Suprapubic skin (tissue), 4 donors: ENCODE measurements around the gene LENG1. TPM values are rescaled to one million over a fixed set of nuclear protein-coding genes. Genes with fewer than 3 reads are reported as not detected.

Source experiments
- DNase-seq, 2 donors: peaks; one replicate each; pipeline ENCODE4 v3.0.0-alpha.2; 2019; ENCODE audit warnings: low spot score in 2 of 2
- H3K27ac ChIP-seq: fragments of 200-600 bp; sonication (generic); one replicate; pipeline ENCODE4 v1.5.1; 2019
- H3K27me3 ChIP-seq: fragments of 200-600 bp; sonication (generic); one replicate; pipeline ENCODE4 v1.5.1; 2019
- H3K36me3 ChIP-seq: fragments of 200-600 bp; sonication (generic); one replicate; pipeline ENCODE4 v1.5.1; 2019
- H3K4me1 ChIP-seq: fragments of 200-600 bp; sonication (generic); one replicate; pipeline ENCODE4 v1.5.1; 2019
- H3K4me3 ChIP-seq: fragments of 200-600 bp; sonication (generic); one replicate; pipeline ENCODE4 v1.5.1; 2019; ENCODE audit warnings: mild to moderate bottlenecking
- H3K9me3 ChIP-seq: fragments of 200-600 bp; sonication (generic); one replicate; pipeline ENCODE4 v1.5.1; 2019
- EP300 ChIP-seq: sonication (generic); formaldehyde crosslinking; IDR thresholded peaks from one replicate; pipeline ENCODE4 v1.6.1; 2017; ENCODE audit warnings: antibody characterized with exemption
- POLR2A ChIP-seq, 2 donors: fragments of 450-650 bp; IDR thresholded peaks; one replicate each; pipeline ENCODE4 v1.6.1; 2017; ENCODE audit warnings: antibody characterized with exemption in 2 of 2, mild to moderate bottlenecking in 2 of 2, moderate library complexity in 2 of 2
- POLR2AphosphoS5 ChIP-seq, 3 donors: sonication (generic); formaldehyde crosslinking; IDR thresholded peaks; one replicate each; pipeline ENCODE4 v1.6.1; 2017; ENCODE audit warnings: antibody characterized with exemption in 3 of 3
- WGBS: methylation state at CpG from one replicate; pipeline ENCODE4 v1.1.5; 2018; 5-methylcytosine and 5-hydroxymethylcytosine counted together
- total RNA-seq, 4 donors: library from RNA; depleted of rRNA; stranded (reverse); fragments of >200 nt; gene quantifications; one replicate each; pipeline ENCODE4 v1.1.0, GENCODE V29; 2016
- TF ChIP-seq, protein P1 (sequence below), 2 donors: fragments of 200-600 bp in 1 of 2; fragments of 450-650 bp in 1 of 2; sonication (generic) in 1 of 2; IDR thresholded peaks; one replicate each; pipeline ENCODE4 v1.5.1; 2016 to 2019; ENCODE audit warnings: antibody characterized with exemption in 2 of 2, mild to moderate bottlenecking in 1 of 2, moderate library complexity in 1 of 2

The LENG1 gene
- total RNA-seq, 4 donors from 2014 or later: 2.6 to 4.6 (median 4.0) TPM

DNA sequence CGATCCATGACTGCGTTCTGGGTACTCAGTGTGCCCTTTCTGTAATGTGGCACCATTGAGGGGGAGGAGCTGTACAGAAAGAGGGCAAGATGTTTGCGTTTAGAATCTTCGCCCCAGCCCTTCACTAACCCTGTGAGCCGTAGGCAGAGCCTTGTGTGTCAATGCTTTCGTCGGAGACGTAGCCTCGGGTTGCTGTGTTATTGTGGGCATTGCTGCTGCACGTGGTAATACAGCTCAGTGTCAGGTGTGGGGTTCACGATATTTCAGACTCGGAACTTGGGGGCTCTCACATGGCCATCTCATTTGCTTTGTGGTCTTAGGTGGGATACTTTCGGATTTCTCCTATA is 47.3 kb upstream of the LENG1 start:
- no peak overlapping the region for H3K4me3 ChIP-seq
- 77% methylated on average over 10 of the region's 13 CpGs for WGBS
- no peaks in the 10 kb centered on the region for H3K9me3 ChIP-seq
- peaks cover 78% of the 10 kb centered on the region for H3K4me1 ChIP-seq
- no peaks in the 10 kb centered on the region for H3K27me3 ChIP-seq
- peaks cover 62% of the 10 kb centered on the region for H3K36me3 ChIP-seq
- TF ChIP-seq EP300 (no peak), POLR2A (IDR thresholded peaks at IDR 0.05) (no peak), POLR2AphosphoS5 (IDR thresholded peaks at IDR 0.05) (no peak)
- TF ChIP-seq, protein P1, sequence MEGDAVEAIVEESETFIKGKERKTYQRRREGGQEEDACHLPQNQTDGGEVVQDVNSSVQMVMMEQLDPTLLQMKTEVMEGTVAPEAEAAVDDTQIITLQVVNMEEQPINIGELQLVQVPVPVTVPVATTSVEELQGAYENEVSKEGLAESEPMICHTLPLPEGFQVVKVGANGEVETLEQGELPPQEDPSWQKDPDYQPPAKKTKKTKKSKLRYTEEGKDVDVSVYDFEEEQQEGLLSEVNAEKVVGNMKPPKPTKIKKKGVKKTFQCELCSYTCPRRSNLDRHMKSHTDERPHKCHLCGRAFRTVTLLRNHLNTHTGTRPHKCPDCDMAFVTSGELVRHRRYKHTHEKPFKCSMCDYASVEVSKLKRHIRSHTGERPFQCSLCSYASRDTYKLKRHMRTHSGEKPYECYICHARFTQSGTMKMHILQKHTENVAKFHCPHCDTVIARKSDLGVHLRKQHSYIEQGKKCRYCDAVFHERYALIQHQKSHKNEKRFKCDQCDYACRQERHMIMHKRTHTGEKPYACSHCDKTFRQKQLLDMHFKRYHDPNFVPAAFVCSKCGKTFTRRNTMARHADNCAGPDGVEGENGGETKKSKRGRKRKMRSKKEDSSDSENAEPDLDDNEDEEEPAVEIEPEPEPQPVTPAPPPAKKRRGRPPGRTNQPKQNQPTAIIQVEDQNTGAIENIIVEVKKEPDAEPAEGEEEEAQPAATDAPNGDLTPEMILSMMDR (IDR thresholded peaks at IDR 0.05): no peak
- no peak for DNase-seq
- peak overlapping the region; percentile 55 for H3K27ac ChIP-seq

DNA sequence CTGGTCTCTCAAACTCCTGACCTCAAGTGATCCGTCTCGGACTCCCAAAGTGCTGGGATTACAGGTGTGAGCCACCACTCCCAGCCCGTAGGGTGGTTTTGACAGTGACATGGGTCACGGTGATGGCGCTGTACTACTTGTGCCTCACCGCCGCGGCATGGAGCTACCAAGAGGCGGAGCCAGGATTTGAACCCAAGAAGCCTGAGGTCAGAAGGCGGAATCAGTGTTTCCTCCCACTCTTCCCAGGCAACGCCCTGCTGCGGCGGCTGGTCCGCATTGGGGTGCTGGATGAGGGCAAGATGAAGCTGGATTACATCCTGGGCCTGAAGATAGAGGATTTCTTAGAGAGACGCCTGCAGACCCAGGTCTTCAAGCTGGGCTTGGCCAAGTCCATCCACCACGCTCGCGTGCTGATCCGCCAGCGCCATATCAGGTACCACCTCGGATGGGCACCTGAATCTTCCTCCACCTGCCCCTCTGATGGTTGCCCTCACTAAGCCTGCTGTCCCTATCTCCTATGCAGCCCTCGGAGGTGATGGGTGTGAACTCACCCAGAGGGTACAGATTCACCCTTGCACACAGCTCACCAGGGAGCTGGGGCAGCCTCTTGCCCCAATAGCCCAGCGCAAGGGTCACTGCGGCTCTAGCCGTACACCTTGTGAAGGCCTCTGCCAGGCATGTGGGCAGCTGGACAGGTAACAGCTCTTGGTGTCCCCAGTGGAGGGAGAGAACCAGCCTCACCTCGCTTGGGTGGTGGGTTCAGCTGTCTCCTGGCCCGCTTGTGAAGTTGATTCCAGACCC is 46.7 kb upstream of the LENG1 start:
- no peak for DNase-seq

DNA sequence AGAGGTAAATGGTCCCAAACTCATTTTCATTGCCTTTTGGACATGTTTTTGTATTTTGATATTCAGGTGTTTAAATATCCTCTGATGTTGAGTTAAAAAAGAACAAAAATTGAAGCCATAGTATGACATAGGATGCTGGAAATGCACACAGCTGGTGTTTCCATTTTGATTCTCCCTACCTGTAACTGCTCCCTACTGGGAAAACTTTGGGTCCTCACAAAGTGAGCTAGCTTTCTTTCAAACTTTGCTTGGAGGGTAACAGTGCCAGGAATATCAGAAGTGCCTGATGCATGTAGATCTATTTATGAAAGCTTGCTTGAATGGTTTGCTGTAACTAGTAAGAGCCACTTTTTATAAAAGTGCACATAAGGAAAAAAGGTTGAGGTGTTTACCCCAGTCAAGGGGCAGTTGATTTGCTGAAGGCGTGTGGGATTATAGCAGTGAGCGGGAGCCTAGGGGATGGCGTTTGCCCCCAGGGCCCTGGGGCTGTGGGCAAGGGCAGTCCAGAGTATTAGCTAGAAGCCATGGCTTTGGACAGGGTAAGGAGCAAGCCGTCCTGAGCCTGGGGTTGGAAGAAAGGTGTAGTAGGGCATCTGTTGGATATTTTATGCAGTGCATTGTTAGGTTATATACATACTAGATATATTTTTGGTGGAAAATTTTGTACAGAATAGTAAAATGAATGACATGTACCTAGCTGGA is 45.4 kb upstream of the LENG1 start:
- TF ChIP-seq POLR2AphosphoS5 (IDR thresholded peaks at IDR 0.05) (no peak), EP300 (no peak), POLR2A (IDR thresholded peaks at IDR 0.05) (no peak)
- TF ChIP-seq, protein P1 (IDR thresholded peaks at IDR 0.05): no peak
- Histone ChIP-seq H3K27me3 (no peaks in the 10 kb centered on the region), H3K4me1 (peaks cover 85% of the 10 kb centered on the region), H3K36me3 (peaks cover 62% of the 10 kb centered on the region), H3K27ac (no peak overlapping the region), H3K9me3 (no peaks in the 10 kb centered on the region), H3K4me3 (no peak overlapping the region)
- 84% methylated on average over 4 of the region's 4 CpGs for WGBS
- no peak for DNase-seq

More for the DNA sequence above, 46.7 kb upstream of the LENG1 start:
- 87% methylated on average over 15 of the region's 27 CpGs for WGBS
- H3K27ac ChIP-seq: no peak overlapping the region
- no peaks in the 10 kb centered on the region for H3K27me3 ChIP-seq
- peaks cover 62% of the 10 kb centered on the region for H3K36me3 ChIP-seq
- H3K9me3 ChIP-seq: no peaks in the 10 kb centered on the region
- peaks cover 84% of the 10 kb centered on the region for H3K4me1 ChIP-seq
- no peak for TF ChIP-seq POLR2AphosphoS5 (IDR thresholded peaks at IDR 0.05)
- TF ChIP-seq EP300: no peak
- TF ChIP-seq POLR2A (IDR thresholded peaks at IDR 0.05): no peak
- TF ChIP-seq, protein P1 (IDR thresholded peaks at IDR 0.05): no peak
- no peak overlapping the region for H3K4me3 ChIP-seq

DNA sequence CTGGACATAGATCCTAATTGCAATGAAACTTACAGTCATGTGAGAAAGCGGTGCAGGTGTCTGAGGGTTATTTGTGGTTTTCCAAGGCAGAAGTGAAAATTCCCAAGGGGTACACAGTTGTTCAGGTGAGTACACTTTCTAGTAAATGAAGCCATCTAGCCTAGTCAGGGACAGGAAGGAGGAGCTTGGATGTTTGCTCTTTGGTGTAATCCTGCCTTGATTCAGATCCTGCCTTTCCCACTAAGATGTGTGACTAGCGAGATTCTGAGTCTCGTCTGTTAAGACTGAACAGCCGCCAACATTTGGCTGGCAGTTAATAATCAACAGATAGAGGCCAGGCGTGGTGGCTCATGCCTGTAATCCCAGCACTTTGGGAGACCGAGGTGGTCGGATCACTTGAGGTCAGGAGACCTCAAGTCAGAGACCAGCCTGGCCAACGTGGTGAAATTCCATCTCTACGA is 43.7 kb upstream of the LENG1 start:
- H3K4me3 ChIP-seq: no peak overlapping the region
- TF ChIP-seq, protein P1 (IDR thresholded peaks at IDR 0.05): no peak
- no peak for TF ChIP-seq EP300
- TF ChIP-seq POLR2A (IDR thresholded peaks at IDR 0.05): no peak
- TF ChIP-seq POLR2AphosphoS5 (IDR thresholded peaks at IDR 0.05): no peak
- H3K36me3 ChIP-seq: peaks cover 61% of the 10 kb centered on the region
- WGBS: 55% methylated on average over 9 of the region's 9 CpGs
- peaks cover 70% of the 10 kb centered on the region for H3K4me1 ChIP-seq
- no peak for DNase-seq
- H3K27ac ChIP-seq: no peak overlapping the region
- no peaks in the 10 kb centered on the region for H3K9me3 ChIP-seq
- no peaks in the 10 kb centered on the region for H3K27me3 ChIP-seq

DNA sequence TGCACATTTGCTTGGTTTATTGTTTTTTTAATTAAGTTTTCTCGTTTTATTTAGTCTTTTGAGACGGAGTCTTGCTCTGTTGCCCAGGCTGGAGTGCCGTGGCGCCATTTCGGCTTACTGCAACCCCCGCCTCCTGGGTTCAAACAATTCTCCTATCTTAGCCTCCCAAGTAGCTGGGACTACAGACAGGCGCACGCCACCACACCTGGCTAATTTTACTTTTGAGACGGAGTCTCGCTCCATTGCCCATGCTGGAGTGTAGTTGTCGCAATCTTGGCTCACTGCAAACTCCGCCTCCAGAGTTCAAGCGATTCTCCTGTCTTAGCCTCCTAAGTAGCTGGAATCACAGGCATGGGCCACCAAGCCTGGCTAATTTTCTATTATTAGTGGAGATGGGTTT is 42.5 kb upstream of the LENG1 start:
- H3K4me1 ChIP-seq: peaks cover 64% of the 10 kb centered on the region

More for the DNA sequence above, 42.5 kb upstream of the LENG1 start:
- Histone ChIP-seq H3K27me3 (no peaks in the 10 kb centered on the region), H3K27ac (no peak overlapping the region), H3K36me3 (peaks cover 49% of the 10 kb centered on the region), H3K4me3 (peak overlapping the region; percentile 78), H3K9me3 (no peaks in the 10 kb centered on the region)
- WGBS: 67% methylated on average over 13 of the region's 13 CpGs
- DNase-seq: no peak
- TF ChIP-seq POLR2A (IDR thresholded peaks at IDR 0.05): no peak
